HS-27A (cell line): ENCODE results near the gene STAG1.
A peak's percentile ranks its signal among the peaks of the same experiment; 100 is the strongest.

Experiments
- DNase-seq: peaks from one replicate; pipeline ENCODE4 v3.0.0-alpha.2; 2012; ENCODE audit warnings: low read depth, missing footprints

Gene STAG1

GRCh38 chr3:136327671-136328070 lies 424.5 kb downstream of the STAG1 start:
- DNase-seq = no peak

GRCh38 chr3:136326316-136326715 lies 425.9 kb downstream of the STAG1 start:
- DNase-seq = no peak

GRCh38 chr3:136311968-136312367 lies 440.2 kb downstream of the STAG1 start:
- no peak for DNase-seq

- no peak for DNase-seq
Observed at GRCh38 chr3:136311261-136311660, 440.9 kb downstream of the STAG1 start.

GRCh38 chr3:136305879-136306278 lies 446.3 kb downstream of the STAG1 start:
- peak; percentile 55 for DNase-seq

- no peak for DNase-seq
Observed at GRCh38 chr3:136300444-136300843, 451.7 kb downstream of the STAG1 start.

GRCh38 chr3:136297826-136298225 lies 454.4 kb downstream of the STAG1 start:
- no peak for DNase-seq

- no peak for DNase-seq
Observed at GRCh38 chr3:136296960-136297359, 455.2 kb downstream of the STAG1 start.

- DNase-seq = no peak
Observed at GRCh38 chr3:136294176-136294575, 458.0 kb downstream of the STAG1 start.

GRCh38 chr3:136293279-136293678 lies 458.9 kb downstream of the STAG1 start:
- DNase-seq = no peak

GRCh38 chr3:136292500-136292899 lies 459.7 kb downstream of the STAG1 start:
- no peak for DNase-seq

GRCh38 chr3:136291302-136291701 lies 460.9 kb downstream of the STAG1 start:
- no peak for DNase-seq
